ENCODE results near the gene SPINT2. TPM values are rescaled to one million over a fixed set of nuclear protein-coding genes. Genes with fewer than 3 reads are reported as not detected.

SPINT2 gene
- total and polyA plus RNA-seq, 2 of the 13 experiments (the other 11 are each of a cell fraction or from before 2014, with no cell fraction given), result 0.31 to 0.77 TPM

GRCh38 chr19:38266981-38267597 is 2.7 kb downstream of the SPINT2 start (continued):
- TF ChIP-seq AKNA (CRISPR knock-in tag; IDR thresholded peaks at IDR 0.05; ENCODE audit: borderline replicate concordance) (no peak), ZNF639 (CRISPR knock-in tag; conservative IDR thresholded peaks at IDR 0.05) (no peak), RBM22 (optimal IDR thresholded peaks at IDR 0.05; ENCODE audit: low read length) (no peak), ZNF543 (CRISPR knock-in tag; IDR thresholded peaks at IDR 0.05) (no peak), DBP (CRISPR knock-in tag; IDR thresholded peaks at IDR 0.05; ENCODE audit: not compliant biosample characterization) (no peak), ZNF574 (CRISPR knock-in tag; IDR thresholded peaks at IDR 0.05) (0 out of 2 replicates have a peak, but pooled peaks have one; percentile 25), GATAD2A (CRISPR knock-in tag; IDR thresholded peaks at IDR 0.05) (peak; percentile 47; the same call in 1 of the 2 replicates), MTA1 (CRISPR knock-in tag; IDR thresholded peaks at IDR 0.05; ENCODE audit: borderline replicate concordance) (no peak), PAXIP1 (CRISPR knock-in tag; conservative IDR thresholded peaks at IDR 0.05) (peak; percentile 44; the same call in 1 of the 2 replicates), ZNF800 (CRISPR knock-in tag; IDR thresholded peaks at IDR 0.05) (no peak)
